Sigmoid colon (tissue), 4 donors: ENCODE data around the gene KLHL29.

Experiments used
- CTCF ChIP-seq, 4 experiments: fragments of 450-650 bp in 3 of 4; fragments of 200-600 bp in 1 of 4; IDR thresholded peaks; one replicate each; pipeline ENCODE4 v1.5.1; 2016 to 2019; ENCODE audit warnings: antibody characterized with exemption in 4 of 4, mild to moderate bottlenecking in 3 of 4, moderate library complexity in 2 of 4
- EP300 ChIP-seq, 4 donors: sonication (generic); formaldehyde crosslinking; IDR thresholded peaks; one replicate each; pipeline ENCODE4 v1.6.1; 2017; ENCODE audit warnings: antibody characterized with exemption in 4 of 4
- POLR2A ChIP-seq, 2 donors: fragments of 450-650 bp; IDR thresholded peaks; one replicate each; pipeline ENCODE4 v1.6.1; 2016; ENCODE audit warnings: antibody characterized with exemption in 2 of 2, mild to moderate bottlenecking in 2 of 2, moderate library complexity in 2 of 2
- POLR2AphosphoS5 ChIP-seq, 4 donors: sonication (generic); formaldehyde crosslinking; IDR thresholded peaks; one replicate each; pipeline ENCODE4 v1.6.1; 2017; ENCODE audit warnings: antibody characterized with exemption in 4 of 4

- TF ChIP-seq POLR2A (IDR thresholded peaks at IDR 0.05) (no peak), CTCF (IDR thresholded peaks at IDR 0.05) (no peak), POLR2AphosphoS5 (IDR thresholded peaks at IDR 0.05) (no peak), EP300 (IDR thresholded peaks at IDR 0.05) (no peak)
Observed at GRCh38 chr2:23526835-23527790, 142.1 kb downstream of the KLHL29 start.
